NCI-H446 treated with DMSO at 0.1 percent for 48 hours (cell line): Measurements from ENCODE around the gene CDH22.

Source experiments
- DNase-seq: peaks from one replicate; lab custom pipeline; 2025; lab: John Stamatoyannopoulos, UW

The CDH22 gene

GRCh38 chr20:46267108-46268105 lies 40.9 kb downstream of the CDH22 start:
- no peak for DNase-seq

- no peak for DNase-seq
These were observed 42.8 kb downstream of the CDH22 start for GRCh38 chr20:46265539-46265938.

GRCh38 chr20:46264391-46265266 lies 43.7 kb downstream of the CDH22 start:
- no peak for DNase-seq

- peak; percentile 25 for DNase-seq
These were observed 46.6 kb downstream of the CDH22 start for GRCh38 chr20:46261456-46262253.

- no peak for DNase-seq
These were observed 47.3 kb downstream of the CDH22 start for GRCh38 chr20:46260936-46261454.

GRCh38 chr20:46260480-46260879 lies 47.8 kb downstream of the CDH22 start:
- peak; percentile 25 for DNase-seq

- DNase-seq = no peak
These were observed 48.9 kb downstream of the CDH22 start for GRCh38 chr20:46259260-46259859.

- DNase-seq = no peak
These were observed 50.4 kb downstream of the CDH22 start for GRCh38 chr20:46257887-46258286.

GRCh38 chr20:46256293-46256692 lies 52.0 kb downstream of the CDH22 start:
- DNase-seq = no peak

- DNase-seq = peak; percentile 16
These were observed 52.7 kb downstream of the CDH22 start for GRCh38 chr20:46255440-46256104.

GRCh38 chr20:46253391-46253790 lies 54.9 kb downstream of the CDH22 start:
- DNase-seq = no peak

- DNase-seq = no peak
These were observed 55.8 kb downstream of the CDH22 start for GRCh38 chr20:46252352-46253091.

GRCh38 chr20:46251211-46251673 lies 57.1 kb downstream of the CDH22 start:
- DNase-seq = no peak

GRCh38 chr20:46250772-46251171 lies 57.5 kb downstream of the CDH22 start:
- DNase-seq = no peak

GRCh38 chr20:46249671-46250070 lies 58.6 kb downstream of the CDH22 start:
- DNase-seq = no peak

GRCh38 chr20:46246559-46246958 lies 61.7 kb downstream of the CDH22 start:
- DNase-seq = no peak

GRCh38 chr20:46243707-46244628 lies 64.3 kb downstream of the CDH22 start:
- DNase-seq = no peak

- no peak for DNase-seq
These were observed 65.9 kb downstream of the CDH22 start for GRCh38 chr20:46242390-46242789.

GRCh38 chr20:46240881-46241280 lies 67.4 kb downstream of the CDH22 start:
- DNase-seq = no peak
